Endothelial cell of umbilical vein (primary cell): ENCODE results near the gene MFNG. TPM values are rescaled to one million over a fixed set of nuclear protein-coding genes. Genes with fewer than 3 reads are reported as not detected.

ENCODE experiments used
- BruUV-seq: library from RNA; stranded (reverse); fragments of 400-500 nt; replicated peaks from 2 replicates; lab custom pipeline; 2021; lab: Mats Ljungman, UMichigan
- CTCF ChIA-PET: fragments of 300-600, 350-600 bp; sonication (Branson Sonifier 250); formaldehyde crosslinking; loops from one replicate; lab custom pipeline; 2021; ENCODE audit warnings: antibody characterized with exemption, inconsistent platforms; lab: Charles Lee
- POLR2A ChIA-PET: fragments of 300-600, 350-600 bp; sonication (Branson Sonifier 250); formaldehyde crosslinking; loops from one replicate; lab custom pipeline; 2021; ENCODE audit warnings: antibody characterized with exemption, inconsistent platforms; lab: Charles Lee
- DNase-seq: peaks from one replicate; pipeline ENCODE4 v3.0.0-alpha.2; 2011; ENCODE audit warnings: low read depth, low spot score
- FAIRE-seq: peaks from 2 replicates; lab custom pipeline; 2011; peaks lifted over from hg19 to GRCh38; lab: Jason Lieb, UNC
- H2AFZ ChIP-seq: 2 replicates; pipeline ENCODE4 v1.6.0; 2012; ENCODE audit warnings: low read depth, low read length, control low read depth, inconsistent platforms
- H3K27ac ChIP-seq: 2 replicates; pipeline ENCODE4 v1.5.1; 2011; ENCODE audit warnings: low read depth, mild to moderate bottlenecking, control low read depth, low read length, moderate library complexity; ENCODE audit not compliant: insufficient read depth
- H3K27me3 ChIP-seq, 2 experiments: 2 replicates each; pipeline versions ENCODE4 v1.6.0 to v1.6.1; 2011; ENCODE audit warnings: low read length in 2 of 2, mixed read lengths in 1 of 2; ENCODE audit not compliant: control insufficient read depth in 2 of 2, insufficient read depth in 2 of 2
- H3K36me3 ChIP-seq, 2 experiments: 2 replicates in 1 of 2; 3 replicates in 1 of 2; pipeline ENCODE4 v1.5.1; 2011; ENCODE audit warnings: low read length in 2 of 2, mild to moderate bottlenecking in 1 of 2, moderate library complexity in 1 of 2; ENCODE audit not compliant: control insufficient read depth in 2 of 2, insufficient read depth in 2 of 2; ENCODE audit errors: extremely low read depth in 1 of 2
- H3K4me1 ChIP-seq: 3 replicates; pipeline ENCODE4 v1.5.1; 2011; ENCODE audit warnings: mild to moderate bottlenecking, low read length; ENCODE audit not compliant: control insufficient read depth, insufficient read depth; ENCODE audit errors: extremely low read depth
- H3K4me2 ChIP-seq: 2 replicates; pipeline ENCODE4 v1.6.1; 2011; ENCODE audit warnings: low read length, control low read depth, mixed read lengths; ENCODE audit not compliant: insufficient read depth
- H3K4me3 ChIP-seq, 3 experiments: fragments of 200-600 bp in 1 of 3; sonication (generic), shearing (Covaris generic) in 1 of 3; replicated peaks in 1 of 3; 2 replicates each; pipeline ENCODE4 v1.5.1; 2011 to 2016; ENCODE audit warnings: control low read depth in 3 of 3, low read length in 3 of 3, mild to moderate bottlenecking in 2 of 3, inconsistent platforms in 1 of 3, low read depth in 1 of 3, moderate library complexity in 1 of 3; ENCODE audit not compliant: insufficient read depth in 1 of 3
- H3K79me2 ChIP-seq: 2 replicates; pipeline ENCODE4 v1.6.0; 2012; ENCODE audit warnings: low read length, inconsistent platforms; ENCODE audit not compliant: control insufficient read depth, insufficient read depth
- H3K9ac ChIP-seq: replicated peaks from 2 replicates; pipeline ENCODE3; 2011; ENCODE audit warnings: low read length, control low read depth; ENCODE audit not compliant: insufficient read depth; ENCODE audit errors: extremely low read depth
- H3K9me1 ChIP-seq: replicated peaks from 3 replicates; pipeline ENCODE4 v1.6.0; 2011; ENCODE audit warnings: mild to moderate bottlenecking, low read length; ENCODE audit not compliant: control insufficient read depth, insufficient read depth; ENCODE audit errors: extremely low read depth
- H3K9me3 ChIP-seq: replicated peaks from 2 replicates; pipeline ENCODE4 v1.5.1; 2012; ENCODE audit warnings: low read length, inconsistent platforms; ENCODE audit not compliant: control insufficient read depth, insufficient read depth
- H4K20me1 ChIP-seq: replicated peaks from 2 replicates; pipeline ENCODE3; 2011; ENCODE audit warnings: mild to moderate bottlenecking, low read length; ENCODE audit not compliant: control insufficient read depth, insufficient read depth; ENCODE audit errors: extremely low read depth
- EZH2 ChIP-seq: IDR thresholded peaks from 2 replicates; pipeline ENCODE4 v1.6.1; 2012; ENCODE audit warnings: borderline replicate concordance, low read depth, mild to moderate bottlenecking, moderate library complexity, low read length, inconsistent platforms; ENCODE audit not compliant: severe bottlenecking
- FOS ChIP-seq: IDR thresholded peaks from 2 replicates; pipeline ENCODE4 v1.6.1; 2011; ENCODE audit warnings: mild to moderate bottlenecking, low read length, moderate library complexity, borderline replicate concordance; ENCODE audit not compliant: insufficient read depth
- GATA2 ChIP-seq: IDR thresholded peaks from 2 replicates; pipeline ENCODE4 v1.7.0; 2011; ENCODE audit warnings: low read depth, mild to moderate bottlenecking, moderate library complexity, mixed read lengths, low read length; ENCODE audit not compliant: insufficient read length, insufficient read depth
- JUN ChIP-seq: IDR thresholded peaks from 2 replicates; pipeline ENCODE4 v1.6.1; 2011; ENCODE audit warnings: borderline replicate concordance, low read depth; ENCODE audit not compliant: insufficient read length, insufficient read depth
- MAX ChIP-seq: IDR thresholded peaks from 2 replicates; pipeline ENCODE4 v1.6.1; 2011; ENCODE audit not compliant: insufficient read depth, insufficient read length
- MYC ChIP-seq: IDR thresholded peaks from one replicate; pipeline ENCODE4 v1.6.1; 2011; ENCODE audit warnings: mild to moderate bottlenecking, low read depth, low read length
- POLR2A ChIP-seq: IDR thresholded peaks from 2 replicates; pipeline ENCODE4 v1.6.1; 2012; ENCODE audit warnings: low read depth, mild to moderate bottlenecking, control low read depth, low read length
- POLR2AphosphoS5 ChIP-seq: IDR thresholded peaks from 2 replicates; pipeline ENCODE4 v1.6.1; 2012; ENCODE audit warnings: low read depth, mild to moderate bottlenecking, control low read depth, low read length, moderate library complexity; ENCODE audit not compliant: insufficient read depth
- dilution Hi-C: fragments of 300-500 bp; cut with MboI; formaldehyde crosslinking; loops from one replicate; pipeline ENCODE4 v1.15.0; 2019; ENCODE audit warnings: low sequenced_read_pairs; ENCODE audit not compliant: extremely low pct_ligation_motif_present
- intact Hi-C: fragments of 100-400 bp; cut with micrococcal nuclease; formaldehyde crosslinking; loops from one replicate; pipeline ENCODE4 v1.10.0; 2022
- polyA plus RNA-seq, 4 experiments: library from polyadenylated mRNA; depleted of rRNA in 3 of 4; stranded (reverse) in 3 of 4; unstranded in 1 of 4; fragments of >200 nt; gene quantifications; 2 replicates each; pipeline versions ENCODE4 v1.2.1 to v1.2.3, GENCODE V29; 2011 to 2012; ENCODE audit warnings: missing spikeins in 1 of 4
- total RNA-seq: library from RNA; stranded (reverse); gene quantifications from 2 replicates; pipeline ENCODE4 v1.2.3, GENCODE V29; 2021

Gene MFNG
- total and polyA plus RNA-seq, 2 donors (not counting 3 experiments of a cell fraction or from before 2014, with no cell fraction given), result 188 to 257 TPM

GRCh38 chr22:37454857-37455686 is 31.1 kb downstream of the MFNG start:
- Histone ChIP-seq H3K4me3 (peak overlapping the region in 1 of 3 experiments; percentile 7), H3K79me2 (no peaks in the 10 kb centered on the region), H3K9me1 (no peaks in the 10 kb centered on the region), H3K27ac (peak overlapping the region; percentile 99), H3K9me3 (no peaks in the 10 kb centered on the region), H3K4me2 (peak overlapping the region; percentile 82), H3K36me3 (no peaks in the 10 kb centered on the region), H3K4me1 (peaks cover 24% of the 10 kb centered on the region), H4K20me1 (no peaks in the 10 kb centered on the region), H2AFZ (peak overlapping the region; percentile 42), H3K27me3 (no peaks in the 10 kb centered on the region), H3K9ac (peak overlapping the region; percentile 76)
- TSS peak; percentile 86 for BruUV-seq
- FAIRE-seq (peak; percentile 93), DNase-seq (peak; percentile 84)
- TF ChIP-seq GATA2, result peak; percentile 84
- TF ChIP-seq MAX, result peak; percentile 84
- TF ChIP-seq POLR2A, result no peak
- TF ChIP-seq MYC, result peak; percentile 68
- TF ChIP-seq EZH2, result no peak
- TF ChIP-seq POLR2AphosphoS5, result peak; percentile 80
- TF ChIP-seq FOS, result peak; percentile 96
- peak; percentile 88 for TF ChIP-seq JUN
- ChIA-PET CTCF (interaction anchor here (0.7 to 5.8 kb wide), 21 partner anchors 11 to 211 kb away, joined by 3 to 168 read pairs (median 4); partner anchors contain the start of gene MFNG), POLR2A (interaction anchor here (1.0 to 1.2 kb wide), 2 partner anchors 24 to 26 kb away, joined by 4 to 6 read pairs; no protein-coding TSS in a partner anchor)
- intact Hi-C loops (loop anchor here (1.0 kb wide), 3 partner anchors 23 to 256 kb away; no protein-coding TSS in a partner anchor), dilution Hi-C loops (no loop called here)
